GM21576 (cell line): ENCODE results near the gene TADA3.

Experiments used
- ATAC-seq: cut with Tn5 transposase; IDR thresholded peaks from one replicate; pipeline ENCODE4 v1.9.1; 2021; ENCODE audit warnings: mild to moderate bottlenecking, moderate library complexity; ENCODE audit not compliant: unreplicated experiment

TADA3 gene

GRCh38 chr3:9731206-9732079 lies 60.8 kb downstream of the TADA3 start, which contains the start of gene BRPF1:
Gene BRPF1 (plus strand): TSS chr3:9731735. CDS start chr3:9734141, 2,406 bp downstream.
- peak; percentile 93 for ATAC-seq

GRCh38 chr3:9730657-9731205 lies 61.5 kb downstream of the TADA3 start:
- ATAC-seq, result peak; percentile 38
